ENCODE measurements around the gene USH2A.

GRCh38 chr1:215600258-215600792, 822.9 kb downstream of the USH2A start:
- no peak for TF ChIP-seq CTCF (IDR thresholded peaks at IDR 0.05)
- no peak for TF ChIP-seq POLR2A (IDR thresholded peaks at IDR 0.05)

All from testis (tissue), 2 donors.